Measurements from ENCODE around the gene PRKAG2. TPM values are rescaled to one million over a fixed set of nuclear protein-coding genes. Genes with fewer than 3 reads are reported as not detected.

PRKAG2 gene
- total and polyA plus RNA-seq, 2 of the 13 experiments (the other 11 are each of a cell fraction or from before 2014, with no cell fraction given) = 0.90 to 1.3 TPM

DNA sequence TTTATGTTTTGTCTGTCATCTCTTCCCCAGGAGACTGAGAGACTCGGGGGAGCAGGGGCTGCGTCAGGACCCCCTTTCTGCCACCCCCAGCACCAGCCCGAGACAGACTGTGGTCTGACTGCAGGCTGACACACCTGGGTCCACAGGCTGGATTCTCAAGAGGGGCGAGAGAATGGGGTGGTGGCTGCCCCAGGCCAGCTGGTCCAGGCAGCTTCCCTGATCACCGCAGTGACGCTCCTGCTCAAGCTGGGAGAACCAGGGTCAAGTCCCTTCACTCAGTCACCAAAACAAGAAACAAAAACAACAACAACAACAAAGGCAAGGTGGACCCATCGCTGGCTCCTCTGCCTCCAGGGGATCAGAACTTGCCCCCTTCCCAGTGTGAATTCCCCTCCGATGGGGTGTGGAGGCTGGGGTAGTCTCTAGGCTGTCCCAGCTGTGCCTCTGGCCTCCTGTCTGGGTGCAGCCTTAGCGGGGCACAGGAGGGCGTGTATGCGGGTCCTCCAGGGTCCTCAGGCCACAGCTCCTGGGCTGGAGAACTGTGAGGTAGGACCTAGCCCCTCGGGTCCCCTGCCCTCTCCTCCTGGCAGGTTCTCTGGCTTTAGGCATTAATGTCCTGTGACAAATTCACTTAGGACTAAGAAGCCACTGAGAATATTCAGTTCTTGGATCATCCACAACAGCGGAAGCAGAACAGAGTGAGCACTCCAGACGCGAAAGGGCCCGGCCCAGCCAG, 40.6 kb downstream of the PRKAG2 start:
- Histone ChIP-seq H3K27me3 (ENCODE audit: control insufficient read depth in 1 of 2, insufficient read depth in 2 of 2, low read length in 2 of 2) (peaks cover 2 to 30% of the 10 kb centered on the region in 2 experiments; a peak in 3 of 5 replicates), H3K9ac (ENCODE audit: insufficient read depth, low read depth, low read length) (no peak overlapping the region), H3K4me1 (ENCODE audit: insufficient read depth, low read length) (no peaks in the 10 kb centered on the region), H4K20me1 (ENCODE audit: insufficient read depth, low read length) (no peaks in the 10 kb centered on the region), H3K9me3 (ENCODE audit: low read length) (no peaks in the 10 kb centered on the region), H3K4me3 (replicated peaks in 1 of 3; ENCODE audit: insufficient read depth in 1 of 3, low read depth in 2 of 3, low read length in 3 of 3) (no peak overlapping the region), H3K4me2 (ENCODE audit: low read depth, low read length) (no peak overlapping the region), H3K79me2 (ENCODE audit: insufficient read depth, low read length) (no peaks in the 10 kb centered on the region), H3K27ac (ENCODE audit: extremely low read length, insufficient read depth, low read length) (no peak overlapping the region), H3K36me3 (replicated peaks in 1 of 2; ENCODE audit: control insufficient read depth in 1 of 2, insufficient read depth in 2 of 2, low read length in 2 of 2) (no peaks in the 10 kb centered on the region), H2AFZ (ENCODE audit: low read length) (no peak overlapping the region)
- in situ Hi-C loops (cut with HindIII; ENCODE audit: extremely low pct_ligation_motif_present, low pct_unique_long_range_greater_than_20kb) = no loop called here
- no peak for FAIRE-seq
- intact Hi-C loops (cut with micrococcal nuclease; ENCODE audit: unreplicated experiment) = no loop called here
- CTCF ChIA-PET (ENCODE audit: low intra/inter-chr PET ratio, low total read pairs) = no interaction called here
- BruUV-seq (replicated peaks) = no TSS peak
- POLR2A ChIA-PET = no interaction called here
- WGBS (ENCODE audit: low lambda C conversion rate) = 35% methylated on average over 11 of the region's 16 CpGs
- no peak for DNase-seq (ENCODE audit: low spot score)
- no peak for ATAC-seq
- TF ChIP-seq, protein P1, sequence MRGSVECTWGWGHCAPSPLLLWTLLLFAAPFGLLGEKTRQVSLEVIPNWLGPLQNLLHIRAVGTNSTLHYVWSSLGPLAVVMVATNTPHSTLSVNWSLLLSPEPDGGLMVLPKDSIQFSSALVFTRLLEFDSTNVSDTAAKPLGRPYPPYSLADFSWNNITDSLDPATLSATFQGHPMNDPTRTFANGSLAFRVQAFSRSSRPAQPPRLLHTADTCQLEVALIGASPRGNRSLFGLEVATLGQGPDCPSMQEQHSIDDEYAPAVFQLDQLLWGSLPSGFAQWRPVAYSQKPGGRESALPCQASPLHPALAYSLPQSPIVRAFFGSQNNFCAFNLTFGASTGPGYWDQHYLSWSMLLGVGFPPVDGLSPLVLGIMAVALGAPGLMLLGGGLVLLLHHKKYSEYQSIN (CRISPR knock-in tag; IDR thresholded peaks at IDR 0.05; ENCODE audit: borderline replicate concordance) = no peak
- TF ChIP-seq, protein P2, sequence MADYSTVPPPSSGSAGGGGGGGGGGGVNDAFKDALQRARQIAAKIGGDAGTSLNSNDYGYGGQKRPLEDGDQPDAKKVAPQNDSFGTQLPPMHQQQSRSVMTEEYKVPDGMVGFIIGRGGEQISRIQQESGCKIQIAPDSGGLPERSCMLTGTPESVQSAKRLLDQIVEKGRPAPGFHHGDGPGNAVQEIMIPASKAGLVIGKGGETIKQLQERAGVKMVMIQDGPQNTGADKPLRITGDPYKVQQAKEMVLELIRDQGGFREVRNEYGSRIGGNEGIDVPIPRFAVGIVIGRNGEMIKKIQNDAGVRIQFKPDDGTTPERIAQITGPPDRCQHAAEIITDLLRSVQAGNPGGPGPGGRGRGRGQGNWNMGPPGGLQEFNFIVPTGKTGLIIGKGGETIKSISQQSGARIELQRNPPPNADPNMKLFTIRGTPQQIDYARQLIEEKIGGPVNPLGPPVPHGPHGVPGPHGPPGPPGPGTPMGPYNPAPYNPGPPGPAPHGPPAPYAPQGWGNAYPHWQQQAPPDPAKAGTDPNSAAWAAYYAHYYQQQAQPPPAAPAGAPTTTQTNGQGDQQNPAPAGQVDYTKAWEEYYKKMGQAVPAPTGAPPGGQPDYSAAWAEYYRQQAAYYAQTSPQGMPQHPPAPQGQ (CRISPR knock-in tag; IDR thresholded peaks at IDR 0.05; ENCODE audit: borderline replicate concordance) = no peak
- TF ChIP-seq ZNF562 (CRISPR knock-in tag; IDR thresholded peaks at IDR 0.05; ENCODE audit: borderline replicate concordance) = no peak
- no peak for TF ChIP-seq ZMYM2 (CRISPR knock-in tag; IDR thresholded peaks at IDR 0.05)
- TF ChIP-seq SOX5 (CRISPR knock-in tag; IDR thresholded peaks at IDR 0.05; ENCODE audit: borderline replicate concordance) = no peak
- TF ChIP-seq, protein P3, sequence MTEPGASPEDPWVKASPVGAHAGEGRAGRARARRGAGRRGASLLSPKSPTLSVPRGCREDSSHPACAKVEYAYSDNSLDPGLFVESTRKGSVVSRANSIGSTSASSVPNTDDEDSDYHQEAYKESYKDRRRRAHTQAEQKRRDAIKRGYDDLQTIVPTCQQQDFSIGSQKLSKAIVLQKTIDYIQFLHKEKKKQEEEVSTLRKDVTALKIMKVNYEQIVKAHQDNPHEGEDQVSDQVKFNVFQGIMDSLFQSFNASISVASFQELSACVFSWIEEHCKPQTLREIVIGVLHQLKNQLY (CRISPR knock-in tag; IDR thresholded peaks at IDR 0.05) = no peak
